ENCODE results near the gene MED19.
"Not testable (repeated sequence)": the region's sequence is repeated elsewhere in the genome, so short reads cannot be mapped to it uniquely, and the experiment has no call there.

Gene MED19

DNA sequence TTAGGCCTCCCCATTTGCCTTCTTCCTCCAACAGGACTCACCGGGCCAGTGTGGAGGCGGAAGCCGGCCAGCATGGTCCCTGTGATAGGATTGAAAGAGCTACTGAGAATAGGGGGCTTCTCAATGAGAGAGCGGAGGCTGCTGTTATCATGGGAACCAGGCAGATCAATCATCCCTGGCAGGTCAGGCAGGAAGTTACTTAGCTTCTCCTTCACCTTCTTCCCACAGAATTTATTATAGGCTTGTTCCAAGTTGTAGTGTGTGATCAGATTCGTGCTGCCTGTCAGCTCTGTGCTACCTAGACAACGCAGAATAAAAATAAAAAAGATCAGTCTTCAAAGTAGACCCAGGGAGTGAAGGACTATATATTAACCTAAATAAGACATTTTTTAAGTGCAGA lies 7.1 kb downstream of the MED19 start:
- DNase-seq (ENCODE audit: low spot score): no peak

DNA sequence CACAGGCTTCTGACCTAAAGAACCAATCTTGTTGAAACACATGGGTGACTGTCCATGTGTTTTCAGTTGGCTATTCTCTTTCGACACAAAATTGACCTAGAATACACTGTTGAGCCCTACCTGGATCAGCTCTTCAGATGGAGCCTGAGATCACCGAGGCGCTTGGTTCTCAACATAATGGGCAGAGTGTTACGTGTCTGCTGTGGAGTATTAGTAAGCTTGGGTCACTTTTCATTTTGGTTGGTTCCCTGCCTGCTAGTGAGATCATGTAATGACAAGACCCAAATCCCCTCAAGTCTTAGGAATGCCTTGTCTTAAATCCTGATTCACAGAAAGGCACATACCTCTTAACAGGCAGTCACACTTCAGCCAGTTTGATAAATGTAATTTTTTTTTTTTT lies 8.7 kb downstream of the MED19 start:
- no peak for DNase-seq (ENCODE audit: low spot score)

DNA sequence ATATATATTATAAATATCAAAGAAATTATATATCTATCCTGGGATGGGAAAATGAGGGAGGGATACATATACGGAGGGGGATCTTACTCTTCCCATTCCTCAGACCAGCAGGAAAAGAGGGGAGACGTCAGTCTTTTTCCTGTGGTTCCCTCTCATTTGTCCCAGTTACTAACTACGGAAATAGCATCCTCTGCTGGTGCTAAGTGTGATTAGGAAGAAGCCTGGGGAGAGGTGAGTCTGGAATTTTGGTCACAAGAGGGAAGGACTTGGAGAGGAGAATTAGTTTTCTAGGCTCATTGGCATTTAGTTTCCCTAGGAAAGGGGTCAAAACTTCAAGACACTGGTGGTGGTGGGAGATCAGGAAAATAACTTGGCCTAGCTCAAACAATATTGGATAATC lies 11.6 kb downstream of the MED19 start:
- no peak for DNase-seq (ENCODE audit: low spot score)

DNA sequence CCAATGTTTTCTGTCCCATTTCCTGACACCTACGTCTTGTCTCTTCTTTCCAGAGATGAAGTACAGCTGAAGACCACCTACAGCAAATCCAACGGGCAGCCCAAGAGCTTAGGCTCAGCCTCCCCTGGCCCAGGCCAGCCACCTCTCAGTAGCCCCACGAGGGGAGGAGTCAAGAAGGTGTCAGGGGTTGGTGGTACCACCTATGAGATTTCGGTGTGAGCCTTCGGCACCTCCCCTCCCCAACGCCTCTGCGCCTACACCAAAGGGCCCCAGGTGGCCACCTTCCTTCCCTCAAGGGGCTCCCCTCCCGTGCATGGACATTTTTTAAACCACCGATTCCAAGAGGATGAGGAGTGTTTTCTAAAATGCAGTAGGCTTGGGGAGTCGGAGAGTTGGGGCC lies 12.2 kb downstream of the MED19 start:
- DNase-seq (ENCODE audit: low spot score): no peak

DNA sequence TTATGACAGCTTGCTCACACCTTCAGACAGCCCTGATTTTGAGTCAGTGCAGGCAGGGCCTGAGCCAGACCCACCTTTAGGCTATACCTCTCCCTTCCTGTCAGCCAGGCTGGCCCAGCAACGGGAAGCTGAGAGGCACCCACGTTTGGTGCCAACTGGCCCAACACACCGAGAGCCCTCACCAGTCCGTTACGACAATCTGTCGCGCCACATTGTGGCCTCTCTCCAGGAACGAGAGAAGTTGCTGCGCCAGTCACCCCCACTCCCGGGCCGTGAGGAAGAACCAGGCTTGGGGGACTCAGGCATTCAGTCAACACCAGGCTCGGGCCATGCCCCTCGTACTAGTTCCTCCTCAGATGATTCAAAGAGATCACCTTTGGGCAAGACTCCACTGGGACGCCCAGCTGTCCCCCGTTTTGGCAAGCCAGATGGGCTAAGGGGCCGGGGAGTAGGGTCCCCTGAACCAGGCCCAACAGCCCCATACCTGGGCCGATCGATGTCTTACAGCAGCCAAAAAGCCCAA lies 13.1 kb downstream of the MED19 start:
- no peak for DNase-seq (ENCODE audit: low spot score)

DNA sequence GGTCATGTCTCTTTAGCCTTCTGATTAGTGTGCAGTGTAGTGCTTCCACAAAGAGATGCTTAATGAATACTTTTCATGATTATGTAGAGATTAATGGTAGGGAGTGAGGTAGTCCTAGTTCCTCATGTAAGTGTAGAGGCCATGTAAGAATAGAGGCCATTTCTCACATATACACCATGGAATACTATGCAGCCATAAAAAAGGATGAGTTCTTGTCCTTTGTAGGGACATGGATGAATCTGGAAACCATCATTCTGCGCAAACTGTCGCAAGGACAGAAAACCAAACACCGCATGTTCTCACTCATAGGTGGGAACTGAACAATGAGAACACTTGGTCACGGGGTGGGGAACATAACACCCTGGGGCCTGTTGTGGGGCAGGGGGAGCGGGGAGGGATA lies 21.5 kb downstream of the MED19 start:
- not testable (repeated sequence) for DNase-seq (ENCODE audit: low spot score)

DNA sequence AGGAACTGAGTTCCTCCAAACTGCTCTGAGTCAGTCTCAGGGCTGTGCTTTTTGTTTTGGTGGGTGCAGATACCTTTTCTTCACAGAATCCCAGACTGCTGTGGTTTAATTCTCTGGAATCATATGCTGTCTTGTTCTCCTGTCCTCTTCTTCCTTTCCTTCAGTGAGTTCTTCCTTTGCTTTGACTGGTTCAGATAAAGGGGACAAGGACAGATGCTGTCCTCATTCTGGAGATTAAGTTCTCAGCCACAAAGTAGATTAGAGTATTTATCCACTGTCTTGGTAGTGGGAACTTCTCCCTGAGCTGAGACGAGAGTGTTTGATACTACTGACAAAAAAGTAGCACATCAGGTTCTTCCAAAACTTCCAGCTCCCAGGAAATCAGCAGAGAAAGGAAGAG lies 30.8 kb downstream of the MED19 start:
- DNase-seq (ENCODE audit: low spot score): no peak

DNA sequence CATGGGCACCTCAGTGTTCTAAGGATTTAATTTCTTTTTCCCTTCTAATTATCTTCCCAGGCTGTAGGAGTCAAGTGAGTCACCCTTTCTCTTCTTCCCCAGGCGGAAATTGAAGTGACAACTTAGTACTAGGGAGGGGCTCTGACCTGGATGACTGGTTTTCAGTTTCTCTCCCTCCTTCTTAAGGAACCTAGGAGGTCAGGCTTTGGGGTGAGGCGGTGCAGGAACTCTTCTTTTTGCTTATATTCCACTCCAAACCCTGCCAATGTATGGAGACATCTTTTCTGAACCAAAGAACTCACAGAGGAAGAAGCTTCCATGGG lies 31.5 kb downstream of the MED19 start:
- DNase-seq (ENCODE audit: low spot score): peak; percentile 33

DNA sequence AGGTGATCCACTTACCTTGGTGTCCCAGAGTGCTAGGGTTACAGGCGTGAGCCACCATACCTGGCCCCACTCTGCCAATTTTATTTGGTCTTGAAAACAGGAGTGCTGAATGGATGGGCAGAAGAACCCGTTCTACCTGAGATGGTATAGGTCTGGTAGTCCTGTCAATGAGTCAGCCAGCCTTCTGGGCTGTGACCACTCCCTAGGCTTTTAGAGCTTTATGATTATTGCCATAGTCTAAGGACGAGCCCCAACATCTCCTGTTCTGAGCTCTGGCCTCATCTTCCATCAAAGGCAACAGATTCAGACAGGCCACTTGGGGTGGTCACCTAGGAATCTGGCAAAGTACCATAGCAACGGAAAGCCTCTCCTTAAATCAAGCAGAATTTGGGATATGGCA lies 32.6 kb downstream of the MED19 start:
- DNase-seq (ENCODE audit: low spot score): no peak

DNA sequence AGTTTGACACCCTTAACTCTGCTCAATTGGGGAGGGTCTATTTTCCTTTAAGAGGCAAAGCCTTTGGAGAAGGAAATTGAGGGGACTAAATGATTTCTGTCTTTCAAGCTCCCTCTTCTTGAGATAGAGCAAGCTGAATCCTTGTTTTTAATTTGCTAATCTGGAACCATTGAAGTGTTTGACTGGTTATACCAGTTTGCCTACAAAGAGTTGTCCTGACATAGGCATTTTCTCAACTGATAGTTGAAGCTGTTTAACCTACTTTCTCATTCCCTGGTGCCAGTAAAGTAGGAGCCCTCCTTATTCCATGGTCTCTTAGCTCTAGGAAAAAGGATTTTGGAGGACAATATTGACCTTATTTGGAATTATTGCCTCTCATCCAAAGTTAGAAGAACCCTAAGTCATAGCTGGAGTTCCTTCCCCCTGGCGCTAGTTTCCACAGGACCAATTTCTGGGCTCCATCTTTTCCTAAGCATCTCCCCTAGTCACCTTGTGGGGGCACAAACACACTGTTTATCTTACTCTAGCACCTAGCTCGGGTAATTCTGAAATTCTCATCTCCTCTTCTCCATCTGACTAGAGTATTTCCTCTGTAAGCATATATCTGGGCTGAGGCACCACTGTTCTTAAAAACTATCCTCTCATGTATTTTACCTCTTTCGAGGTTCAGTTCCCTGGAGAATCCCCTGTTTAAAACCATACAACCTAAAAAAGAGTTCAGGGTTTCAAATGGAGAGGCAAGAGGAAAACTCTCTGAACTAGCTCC lies 36.7 kb downstream of the MED19 start:
- no peak for DNase-seq (ENCODE audit: low spot score)

DNA sequence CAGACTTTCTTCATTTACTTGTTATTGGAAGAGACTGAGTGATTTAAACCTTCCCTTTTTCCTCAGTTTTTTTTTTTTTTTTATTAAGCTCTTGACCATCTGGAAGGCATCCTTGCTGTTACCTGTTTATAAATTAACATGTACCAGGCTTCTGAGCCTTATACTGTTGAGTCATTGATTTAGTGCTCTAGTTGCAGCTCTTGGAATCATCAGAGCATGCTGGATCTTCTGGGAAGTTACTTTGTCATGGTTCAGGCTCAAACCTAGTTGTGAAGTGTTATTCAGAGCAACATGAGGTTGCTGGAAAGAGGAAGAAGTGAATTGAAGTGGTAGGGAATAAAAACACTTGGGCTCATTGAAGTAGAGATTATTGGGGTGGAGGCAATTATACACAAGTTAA lies 37.8 kb downstream of the MED19 start:
- DNase-seq (ENCODE audit: low spot score): no peak

DNA sequence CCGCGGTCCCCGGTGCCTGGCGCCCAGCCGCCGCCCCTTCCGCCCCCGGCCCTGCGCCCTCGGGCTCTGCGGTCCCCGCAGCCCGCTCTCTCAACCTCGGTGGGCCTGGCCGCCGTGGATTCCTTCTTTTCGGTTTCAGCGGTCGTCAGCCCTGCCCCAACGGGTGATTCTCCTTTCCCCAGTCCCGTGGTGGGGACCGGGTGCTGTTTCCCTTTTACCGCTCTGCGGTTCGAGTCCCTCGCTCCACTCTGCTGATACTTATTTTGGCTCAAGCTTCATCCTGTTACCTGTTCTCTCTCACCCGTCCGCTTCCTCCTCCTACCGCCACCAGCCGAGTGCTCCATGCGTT lies 43.6 kb downstream of the MED19 start:
- peak; percentile 32 for DNase-seq (ENCODE audit: low spot score)

DNA sequence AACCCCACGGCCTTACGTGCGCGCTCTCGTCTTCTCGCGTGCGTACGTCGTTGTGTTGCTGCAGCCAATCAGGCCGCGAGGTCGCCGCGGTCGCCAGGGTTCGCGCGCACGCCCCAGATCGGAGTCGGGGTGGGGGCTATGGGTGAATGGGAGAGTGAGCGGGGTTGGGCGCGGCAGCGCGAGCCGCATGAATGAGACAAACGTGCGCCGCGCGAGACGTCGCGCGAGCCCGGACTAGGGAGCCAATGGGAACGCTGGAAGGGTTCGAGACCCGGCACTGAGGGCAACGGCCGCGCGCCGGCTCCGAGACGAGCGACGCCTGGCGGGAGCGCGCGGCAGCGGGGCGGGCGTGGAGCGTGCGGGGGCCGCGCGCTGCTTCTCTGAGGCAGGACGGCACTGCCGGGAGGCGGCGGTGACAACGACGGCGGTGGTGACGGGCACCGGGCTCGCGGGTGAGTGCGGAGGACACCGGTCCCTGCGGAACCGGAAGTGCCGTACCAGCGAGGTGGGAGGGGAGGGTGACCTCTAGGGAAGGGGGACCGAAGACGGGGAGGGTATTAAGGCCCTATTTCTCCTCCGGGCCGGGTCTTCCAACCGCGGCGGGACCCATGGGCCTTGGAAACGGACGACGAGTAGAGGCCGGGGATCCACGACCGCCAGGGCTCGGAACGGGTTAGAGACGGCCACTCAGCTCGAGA lies 44.1 kb downstream of the MED19 start, which contains the start of gene ZDHHC5:
ZDHHC5 (plus strand) TSS at position 379 of the 698 bp plus-strand sequence. CDS start 4,977 bp downstream, outside the sequence.
- DNase-seq (ENCODE audit: low spot score): peak; percentile 99

DNA sequence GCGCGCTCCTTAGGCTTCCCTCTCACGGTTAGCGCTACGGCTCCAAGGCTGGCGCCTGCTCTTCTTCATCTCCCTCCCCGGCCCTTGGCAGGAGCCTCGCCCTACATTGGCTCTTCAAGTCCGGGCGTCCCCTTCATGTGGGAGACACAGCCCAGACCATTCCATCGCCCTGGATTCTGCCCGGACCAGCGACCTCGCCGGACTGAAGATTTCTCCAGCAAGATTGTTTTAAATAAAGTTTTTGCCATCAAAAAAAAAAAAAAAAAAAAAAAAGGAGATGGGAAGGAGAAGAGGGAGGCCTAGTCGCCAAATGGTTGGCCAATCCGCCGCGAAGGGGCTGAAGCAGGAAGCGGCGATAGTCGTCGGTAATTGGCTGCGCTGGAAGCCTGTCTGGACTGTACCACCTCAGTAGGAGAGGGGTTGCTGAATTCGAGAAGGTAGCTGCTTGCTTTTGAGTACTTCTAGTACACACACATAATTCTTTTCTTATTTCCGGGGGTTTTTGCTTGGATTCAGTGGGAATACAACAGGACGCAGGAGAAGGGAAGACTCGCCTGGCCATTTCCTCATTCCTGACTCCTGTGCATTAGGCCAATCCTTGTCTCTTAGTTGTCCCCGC lies 44.8 kb downstream of the MED19 start:
- DNase-seq (ENCODE audit: low spot score): peak; percentile 96

DNA sequence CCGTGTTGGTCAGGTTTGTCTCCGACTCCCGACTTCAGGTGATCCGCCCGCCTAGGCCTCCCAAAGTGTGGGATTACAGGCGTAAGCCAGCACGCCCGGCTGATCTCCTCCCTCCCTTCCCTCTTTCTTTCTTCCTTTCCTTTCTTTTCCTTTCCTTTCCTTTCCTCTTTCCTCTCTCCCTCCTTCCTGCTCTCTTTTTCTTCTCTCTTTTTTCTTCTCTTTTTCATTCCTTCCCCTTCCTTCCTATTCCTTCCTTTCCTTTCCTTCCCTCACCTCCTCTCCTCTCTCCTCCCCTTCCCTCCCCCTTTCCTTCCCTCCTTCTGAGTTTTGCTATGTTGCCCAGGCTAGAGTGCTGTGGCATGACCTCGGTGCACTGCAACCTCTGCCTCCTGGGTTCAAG lies 48.0 kb downstream of the MED19 start:
- DNase-seq (ENCODE audit: low spot score): no peak

DNA sequence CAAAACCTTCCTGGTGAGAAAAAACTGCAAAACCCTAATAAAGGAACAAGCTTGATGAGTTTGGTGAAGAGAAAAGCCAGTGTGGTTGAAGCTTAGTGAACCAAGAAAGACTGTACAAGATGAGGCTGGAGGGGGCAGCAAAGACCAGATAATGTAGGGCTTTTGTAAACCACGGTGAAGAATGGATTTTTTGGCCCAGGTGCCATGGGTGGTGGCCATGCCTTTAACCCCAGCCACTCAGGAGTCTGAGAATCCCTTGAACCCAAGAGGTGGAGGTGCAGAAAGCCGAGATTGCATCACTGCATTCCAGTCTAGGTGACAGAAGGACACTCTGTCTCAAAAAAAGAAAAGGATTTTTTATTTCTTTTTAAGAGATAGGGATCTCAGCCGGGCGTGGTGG lies 49.1 kb downstream of the MED19 start:
- DNase-seq (ENCODE audit: low spot score): no peak

DNA sequence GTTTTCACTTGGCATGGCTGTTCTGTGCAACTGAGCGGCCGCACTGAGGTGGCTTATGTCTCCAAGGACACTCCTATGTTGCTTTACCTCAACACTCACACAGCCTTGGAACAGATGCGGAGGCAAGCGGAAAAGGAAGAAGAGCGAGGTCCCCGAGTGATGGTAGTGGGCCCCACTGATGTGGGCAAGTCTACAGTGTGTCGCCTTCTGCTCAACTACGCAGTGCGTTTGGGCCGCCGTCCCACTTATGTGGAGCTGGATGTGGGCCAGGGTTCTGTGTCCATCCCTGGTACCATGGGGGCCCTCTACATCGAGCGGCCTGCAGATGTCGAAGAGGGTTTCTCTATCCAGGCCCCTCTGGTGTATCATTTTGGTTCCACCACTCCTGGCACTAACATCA lies 52.3 kb downstream of the MED19 start:
- no peak for DNase-seq (ENCODE audit: low spot score)

DNA sequence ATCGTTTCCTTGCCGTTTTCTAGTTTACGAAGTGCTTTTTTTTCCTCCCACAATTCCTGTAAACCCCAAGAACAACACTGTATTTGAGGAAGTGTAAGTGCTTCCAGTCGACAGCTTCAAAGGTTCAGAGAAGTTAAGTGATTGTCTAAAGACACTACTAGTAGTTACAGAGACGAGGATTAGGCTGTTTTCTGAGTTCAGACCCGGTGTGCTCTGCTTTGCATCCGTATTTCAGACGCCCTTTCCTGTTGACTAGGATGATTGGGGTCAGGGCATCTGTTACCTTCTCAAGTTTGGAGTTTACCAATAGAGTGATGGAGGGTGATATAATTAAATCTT lies 54.0 kb downstream of the MED19 start:
- DNase-seq (ENCODE audit: low spot score): no peak

DNA sequence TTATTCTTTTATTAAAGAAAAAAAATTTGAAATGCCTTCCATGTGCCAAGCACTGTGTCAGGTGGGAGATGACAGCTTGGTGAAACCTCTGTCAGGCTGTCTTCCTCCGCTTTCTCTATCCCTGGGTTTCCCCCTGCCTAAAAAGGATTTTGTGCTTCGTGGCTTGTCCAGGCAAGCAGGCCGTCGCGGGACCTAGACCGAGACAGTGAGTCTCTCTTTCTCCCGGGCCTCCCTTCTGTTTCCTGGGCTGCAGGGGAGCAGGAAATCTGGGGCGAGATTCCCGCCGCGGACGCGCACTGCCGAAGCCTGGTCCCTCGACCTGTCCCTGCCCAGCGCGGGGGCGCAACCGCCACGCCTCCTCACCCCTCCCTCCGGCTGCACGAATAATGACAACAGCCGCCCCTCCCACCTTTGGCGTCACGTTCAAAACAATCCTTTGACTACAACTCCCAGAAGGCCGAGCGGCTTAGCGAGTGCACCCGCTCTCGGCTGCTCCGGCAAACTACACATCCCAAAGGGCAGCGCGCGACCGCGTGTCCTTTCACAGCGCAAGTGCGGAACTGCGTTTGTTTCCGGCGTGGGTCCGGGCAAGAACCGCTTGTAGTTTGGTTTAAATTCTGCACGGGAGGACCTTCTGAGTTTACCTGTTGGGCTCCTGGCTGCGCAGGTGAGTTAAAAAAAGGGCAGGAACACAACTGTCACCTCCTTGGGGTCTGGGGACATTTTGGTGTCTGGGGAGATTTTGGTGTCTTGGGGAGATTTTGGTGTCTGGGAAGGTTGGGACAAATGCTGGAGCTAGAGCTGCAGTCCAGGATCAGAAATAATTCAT lies 54.6 kb downstream of the MED19 start, which contains the start of gene CLP1:
CLP1 (plus strand) TSS at position 569 of the 829 bp plus-strand sequence. CDS start 1,715 bp downstream, outside the sequence.
- peak; percentile 99 for DNase-seq (ENCODE audit: low spot score)

DNA sequence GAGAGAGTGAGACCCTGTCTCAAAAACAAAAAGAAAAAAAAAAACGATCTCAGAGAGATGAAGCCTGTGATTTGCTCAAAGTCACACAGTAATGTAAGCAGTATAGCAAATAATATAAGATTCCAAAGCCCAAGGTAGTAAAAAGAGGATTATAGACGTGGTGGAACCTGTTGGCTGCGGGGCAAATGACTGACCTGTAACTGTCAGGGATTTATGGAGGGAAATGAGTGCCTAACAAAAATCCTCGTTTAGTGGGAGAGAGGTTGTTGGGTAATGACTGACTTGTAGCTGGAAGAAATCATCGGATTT lies 55.2 kb downstream of the MED19 start:
- no peak for DNase-seq (ENCODE audit: low spot score)

All from activated CD4-positive, alpha-beta T cell treated with anti-CD3 and anti-CD28 coated beads, Interleukin-2, Interleukin-4, amounts not matched to agents 100 ng/mL and 50 ng/mL, durations not matched to agents 16 hours and 8 hours (primary cell).